Measurements from ENCODE around the gene ZNF333.

ZNF333 gene

GRCh38 chr19:14659874-14660489 is 29.9 kb upstream of the ZNF333 start:
- no peak for DNase-seq (ENCODE audit: low read depth)
- no peak overlapping the region for H3K4me3 ChIP-seq (ENCODE audit: low read depth, low read length)
- no peak for TF ChIP-seq CTCF (IDR thresholded peaks at IDR 0.05; ENCODE audit: insufficient read depth, low read depth, low read length, missing control alignments)

GRCh38 chr19:14661372-14661924 is 28.4 kb upstream of the ZNF333 start:
- H3K4me3 ChIP-seq (ENCODE audit: low read depth, low read length), result no peak overlapping the region
- TF ChIP-seq CTCF (IDR thresholded peaks at IDR 0.05; ENCODE audit: insufficient read depth, low read depth, low read length, missing control alignments), result no peak
- DNase-seq (ENCODE audit: low read depth), result no peak

- H3K4me3 ChIP-seq (ENCODE audit: low read depth, low read length), result no peak overlapping the region
- DNase-seq (ENCODE audit: low read depth), result no peak
- TF ChIP-seq CTCF (IDR thresholded peaks at IDR 0.05; ENCODE audit: insufficient read depth, low read depth, low read length, missing control alignments), result no peak
Measured at GRCh38 chr19:14669940-14670339, 19.9 kb upstream of the ZNF333 start.

- TF ChIP-seq CTCF (IDR thresholded peaks at IDR 0.05; ENCODE audit: insufficient read depth, low read depth, low read length, missing control alignments), result no peak
- no peak for DNase-seq (ENCODE audit: low read depth)
- H3K4me3 ChIP-seq (ENCODE audit: low read depth, low read length), result no peak overlapping the region
Measured at GRCh38 chr19:14670408-14670807, 19.4 kb upstream of the ZNF333 start.

- TF ChIP-seq CTCF (IDR thresholded peaks at IDR 0.05; ENCODE audit: insufficient read depth, low read depth, low read length, missing control alignments), result no peak
- no peak overlapping the region for H3K4me3 ChIP-seq (ENCODE audit: low read depth, low read length)
- peak; percentile 21 for DNase-seq (ENCODE audit: low read depth)
Measured at GRCh38 chr19:14672188-14672872, 17.5 kb upstream of the ZNF333 start.

- DNase-seq (ENCODE audit: low read depth), result no peak
- H3K4me3 ChIP-seq (ENCODE audit: low read depth, low read length), result no peak overlapping the region
- TF ChIP-seq CTCF (IDR thresholded peaks at IDR 0.05; ENCODE audit: insufficient read depth, low read depth, low read length, missing control alignments), result no peak
Measured at GRCh38 chr19:14673088-14673487, 16.8 kb upstream of the ZNF333 start.
